Measurements from ENCODE around the gene NRP2.

NRP2 gene

GRCh38 chr2:205775097-205775877 is 93.0 kb downstream of the NRP2 start:
- TF ChIP-seq ZNF274 (IDR thresholded peaks at IDR 0.05; ENCODE audit: low read depth, low read length) = no peak
- H3K4me3 ChIP-seq (ENCODE audit: low read length) = no peak overlapping the region

GRCh38 chr2:205776139-205776538 is 93.8 kb downstream of the NRP2 start:
- no peak overlapping the region for H3K4me3 ChIP-seq (ENCODE audit: low read length)
- TF ChIP-seq ZNF274 (IDR thresholded peaks at IDR 0.05; ENCODE audit: low read depth, low read length) = no peak

DNA sequence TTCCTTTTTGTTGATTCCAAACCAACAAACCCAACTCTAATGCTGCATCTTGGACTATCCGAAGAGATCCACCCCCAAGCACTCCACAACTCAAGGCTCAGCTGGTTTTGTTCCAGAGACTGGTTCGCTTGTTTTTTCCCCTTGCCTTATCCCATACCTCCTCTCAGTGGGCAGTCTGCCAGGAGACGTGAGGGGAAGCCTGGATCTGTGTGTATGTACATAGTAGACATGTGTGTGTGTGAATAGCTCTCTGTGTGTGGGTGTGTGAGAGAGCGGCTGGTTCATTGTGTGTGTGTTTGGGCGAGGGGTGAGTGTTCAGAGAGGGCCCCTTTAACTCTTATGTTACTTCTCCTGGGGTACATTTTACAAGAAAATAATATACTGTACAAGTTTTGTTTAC is 94.4 kb downstream of the NRP2 start:
- TF ChIP-seq ZNF274 (IDR thresholded peaks at IDR 0.05; ENCODE audit: low read depth, low read length) = no peak
- no peak overlapping the region for H3K4me3 ChIP-seq (ENCODE audit: low read length)

GRCh38 chr2:205778356-205778755 is 96.1 kb downstream of the NRP2 start:
- no peak for TF ChIP-seq ZNF274 (IDR thresholded peaks at IDR 0.05; ENCODE audit: low read depth, low read length)

DNA sequence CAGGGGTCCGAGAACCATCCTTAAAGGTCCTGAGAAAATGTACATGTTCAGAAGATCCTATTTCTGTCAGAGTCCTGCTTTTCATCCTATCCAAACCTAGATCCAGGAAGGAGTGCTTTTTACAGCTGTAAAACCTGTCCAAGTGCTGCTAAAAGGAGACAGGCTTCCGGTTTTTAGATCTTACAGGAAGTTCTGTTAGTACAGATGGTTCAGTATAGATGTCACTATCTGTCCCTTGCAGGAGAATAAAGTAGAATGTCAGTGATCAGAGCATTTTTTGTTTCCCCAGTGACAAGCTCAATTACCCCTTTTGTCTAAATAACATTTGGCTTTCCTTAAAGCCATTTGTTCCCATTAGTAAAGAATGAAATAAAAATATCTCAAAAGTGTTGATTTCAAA is 98.3 kb downstream of the NRP2 start:
- TF ChIP-seq ZNF274 (IDR thresholded peaks at IDR 0.05; ENCODE audit: low read depth, low read length) = no peak
- no peak overlapping the region for H3K4me3 ChIP-seq (ENCODE audit: low read length)

More at GRCh38 chr2:205778356-205778755, 96.1 kb downstream of the NRP2 start:
- H3K4me3 ChIP-seq (ENCODE audit: low read length) = no peak overlapping the region

- no peak for TF ChIP-seq ZNF274 (IDR thresholded peaks at IDR 0.05; ENCODE audit: low read depth, low read length)
- no peak overlapping the region for H3K4me3 ChIP-seq (ENCODE audit: low read length)
Measured at GRCh38 chr2:205781244-205781931, 99.1 kb downstream of the NRP2 start.

DNA sequence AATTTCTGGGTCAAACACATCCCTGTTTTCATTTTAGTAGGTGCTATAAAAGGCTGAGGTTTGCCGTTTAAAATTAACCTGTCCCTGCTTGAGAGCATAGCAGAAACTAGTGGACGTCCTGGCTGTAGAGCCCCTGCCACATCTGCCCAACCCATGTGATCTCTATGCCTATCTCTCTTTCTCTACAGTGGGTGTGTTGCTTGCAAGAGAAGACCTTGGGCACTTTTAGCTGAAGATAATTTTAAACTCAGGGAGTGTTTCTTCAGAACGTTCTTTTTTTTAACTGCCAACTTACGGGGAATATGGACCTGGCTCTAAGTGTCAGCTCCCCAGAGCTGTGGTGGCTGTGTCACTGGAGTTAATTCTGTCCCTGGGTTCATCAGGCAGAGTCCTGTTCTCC is 100.6 kb downstream of the NRP2 start:
- no peak overlapping the region for H3K4me3 ChIP-seq (ENCODE audit: low read length)
- no peak for TF ChIP-seq ZNF274 (IDR thresholded peaks at IDR 0.05; ENCODE audit: low read depth, low read length)

- H3K4me3 ChIP-seq (ENCODE audit: low read length) = no peak overlapping the region
- TF ChIP-seq ZNF274 (IDR thresholded peaks at IDR 0.05; ENCODE audit: low read depth, low read length) = no peak
Measured at GRCh38 chr2:205783872-205784499, 101.7 kb downstream of the NRP2 start.

GRCh38 chr2:205785507-205786260 is 103.4 kb downstream of the NRP2 start:
- TF ChIP-seq ZNF274 (IDR thresholded peaks at IDR 0.05; ENCODE audit: low read depth, low read length) = no peak
- H3K4me3 ChIP-seq (ENCODE audit: low read length) = no peak overlapping the region

GRCh38 chr2:205786976-205787375 is 104.7 kb downstream of the NRP2 start:
- H3K4me3 ChIP-seq (ENCODE audit: low read length) = no peak overlapping the region
- no peak for TF ChIP-seq ZNF274 (IDR thresholded peaks at IDR 0.05; ENCODE audit: low read depth, low read length)

DNA sequence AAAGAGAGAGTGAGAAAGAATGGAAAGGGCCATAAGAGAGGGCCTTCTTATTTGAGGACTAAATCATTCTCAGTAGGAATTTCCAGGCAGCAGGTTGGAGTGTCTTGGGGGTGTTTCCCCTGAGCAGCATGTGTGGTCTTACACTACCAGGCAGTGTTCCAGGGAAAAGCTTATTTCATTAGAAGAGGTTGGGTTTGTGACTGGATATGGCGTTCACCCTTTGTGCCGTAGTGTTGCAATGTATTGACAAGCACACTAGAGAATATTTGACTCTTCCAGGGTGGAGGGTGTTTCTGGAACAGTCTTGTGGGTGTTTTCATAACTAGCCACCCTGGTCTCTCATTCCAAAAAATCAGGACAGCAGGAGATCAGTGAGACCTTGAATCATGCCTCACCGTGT is 105.5 kb downstream of the NRP2 start:
- H3K4me3 ChIP-seq (ENCODE audit: low read length) = no peak overlapping the region
- TF ChIP-seq ZNF274 (IDR thresholded peaks at IDR 0.05; ENCODE audit: low read depth, low read length) = no peak

- no peak for TF ChIP-seq ZNF274 (IDR thresholded peaks at IDR 0.05; ENCODE audit: low read depth, low read length)
Measured at GRCh38 chr2:205789906-205790305, 107.6 kb downstream of the NRP2 start.

GRCh38 chr2:205792908-205793307 is 110.6 kb downstream of the NRP2 start:
- H3K4me3 ChIP-seq (ENCODE audit: low read length) = no peak overlapping the region

More at GRCh38 chr2:205789906-205790305, 107.6 kb downstream of the NRP2 start:
- H3K4me3 ChIP-seq (ENCODE audit: low read length) = no peak overlapping the region

DNA sequence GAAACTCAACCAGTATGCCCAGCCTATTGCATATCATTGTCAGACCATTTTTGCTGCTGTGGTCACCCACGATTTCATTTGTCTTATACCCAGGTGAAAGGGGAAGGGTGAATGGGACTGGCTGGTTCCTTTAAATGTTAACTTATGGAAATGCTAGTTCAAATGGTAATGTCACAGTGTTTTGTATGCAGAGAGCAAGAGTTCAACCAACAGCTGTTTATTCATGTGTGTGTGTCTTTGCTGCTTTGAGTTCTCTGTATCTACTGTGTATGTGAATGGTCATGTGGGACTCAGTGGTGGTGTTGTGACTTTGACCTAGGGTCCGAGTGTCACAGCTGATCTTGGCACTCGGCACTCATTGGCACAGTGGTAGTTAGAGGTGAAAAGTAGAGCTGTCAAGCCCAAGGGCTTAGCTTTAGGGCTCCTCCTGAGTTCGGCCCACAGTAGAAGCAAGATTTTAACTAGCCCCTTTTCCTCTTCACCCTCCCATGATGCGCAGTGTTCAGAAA is 114.6 kb downstream of the NRP2 start:
- H3K4me3 ChIP-seq (ENCODE audit: low read length) = no peak overlapping the region
- TF ChIP-seq ZNF274 (IDR thresholded peaks at IDR 0.05; ENCODE audit: low read depth, low read length) = no peak

More at GRCh38 chr2:205792908-205793307, 110.6 kb downstream of the NRP2 start:
- no peak for TF ChIP-seq ZNF274 (IDR thresholded peaks at IDR 0.05; ENCODE audit: low read depth, low read length)

Data from GM08714 (cell line).